Measurements from ENCODE around the gene GALNT18. TPM values are rescaled to one million over a fixed set of nuclear protein-coding genes. Genes with fewer than 3 reads are reported as not detected.

GALNT18 gene
- polyA plus RNA-seq, 1 donor, result 10.4 TPM

- DNase-seq, result no peak
These were observed 35.3 kb downstream of the GALNT18 start for GRCh38 chr11:11586465-11586864.

GRCh38 chr11:11584937-11585336 lies 36.9 kb downstream of the GALNT18 start:
- no peak for DNase-seq

GRCh38 chr11:11584530-11584810 lies 37.3 kb downstream of the GALNT18 start:
- no peak for DNase-seq

- DNase-seq, result no peak
These were observed 37.8 kb downstream of the GALNT18 start for GRCh38 chr11:11583801-11584529.

GRCh38 chr11:11582011-11582701 lies 39.6 kb downstream of the GALNT18 start:
- DNase-seq, result no peak

DNA sequence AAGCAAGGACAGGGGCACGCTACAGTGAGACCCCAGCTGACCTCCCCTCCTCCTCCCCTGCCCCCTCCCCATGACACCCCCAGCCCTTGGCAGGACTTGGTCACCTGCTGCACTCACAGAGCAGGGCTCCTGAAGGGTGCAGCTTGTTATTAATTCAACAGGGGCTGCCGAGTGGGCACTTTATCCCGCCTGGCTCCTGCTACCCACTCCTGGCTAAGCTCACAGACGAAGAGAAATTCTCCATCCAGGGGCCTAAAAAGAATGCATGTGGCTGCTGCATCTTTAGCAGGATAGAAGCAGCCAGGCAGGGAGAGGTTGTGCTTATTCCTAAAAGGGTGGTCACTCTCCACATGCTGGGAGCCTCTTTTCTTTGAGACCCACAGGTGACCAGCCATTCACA lies 40.3 kb downstream of the GALNT18 start:
- no peak for DNase-seq

GRCh38 chr11:11580841-11581411 lies 40.9 kb downstream of the GALNT18 start:
- no peak for DNase-seq

DNA sequence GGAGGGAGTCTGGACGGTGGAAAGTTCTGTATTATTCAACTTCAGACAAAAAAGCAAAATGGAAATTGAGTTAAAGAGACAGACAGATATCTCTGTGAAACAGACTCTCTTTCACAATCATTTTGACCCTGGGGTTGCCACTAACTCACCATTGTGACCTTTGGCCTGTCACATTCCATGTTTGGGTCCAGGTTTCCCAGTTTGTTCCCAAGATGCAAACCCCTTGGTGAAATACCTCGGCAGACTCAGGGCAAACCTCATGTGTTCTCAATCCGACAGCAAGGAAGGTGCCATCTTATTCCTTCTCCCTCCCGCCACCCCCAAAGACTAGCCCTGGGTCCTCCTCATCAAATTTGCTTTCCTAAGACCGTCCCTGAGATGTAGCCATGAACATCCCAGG lies 41.8 kb downstream of the GALNT18 start:
- no peak for DNase-seq

DNA sequence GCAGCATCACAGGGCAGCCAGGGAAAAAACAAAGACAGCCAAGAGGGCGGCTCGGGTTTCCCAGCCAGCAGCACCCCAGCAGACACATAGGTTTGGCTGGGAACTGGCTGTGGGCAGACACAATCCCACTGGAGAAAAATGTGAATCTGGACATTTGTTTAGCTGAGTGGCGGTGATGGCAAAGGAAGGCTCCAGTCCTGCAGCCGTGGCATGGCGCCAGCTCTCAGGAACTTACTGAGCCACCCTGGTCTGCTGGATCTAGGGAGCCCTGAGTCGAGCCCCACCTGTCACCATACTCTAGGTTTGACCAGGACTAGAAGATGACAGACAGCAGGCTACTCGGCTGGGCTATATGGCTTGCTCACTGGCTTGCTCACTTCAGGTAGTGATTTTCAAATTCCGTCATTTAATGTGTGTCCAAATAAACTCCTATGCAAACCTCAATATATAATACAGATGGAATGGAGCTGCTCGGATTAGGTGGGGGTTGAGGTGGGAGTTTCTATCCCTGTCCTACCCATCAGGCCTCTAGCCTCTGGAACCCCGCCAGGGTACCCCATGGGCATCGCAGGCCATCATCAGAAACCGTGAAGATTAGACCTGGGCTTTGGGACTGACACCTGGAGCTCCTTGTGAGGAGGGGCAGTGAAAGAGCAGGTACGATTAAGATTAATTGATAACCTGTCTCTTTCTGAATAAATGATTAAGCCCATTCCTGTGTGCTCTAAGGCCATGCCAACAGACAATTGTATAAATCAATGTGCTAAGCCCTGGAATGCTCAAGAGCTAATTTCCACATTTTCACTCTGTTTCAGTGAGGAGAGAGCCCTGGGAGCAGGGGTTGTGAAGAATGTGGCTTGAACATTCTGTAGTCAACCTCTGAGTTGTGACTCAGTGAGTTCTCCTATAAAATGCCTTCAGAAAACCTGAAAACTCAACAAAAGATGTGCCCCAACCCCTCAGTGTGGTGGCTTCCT lies 42.5 kb downstream of the GALNT18 start:
- no peak for DNase-seq

GRCh38 chr11:11577932-11578911 lies 43.6 kb downstream of the GALNT18 start:
- no peak for DNase-seq

- DNase-seq, result no peak
These were observed 44.5 kb downstream of the GALNT18 start for GRCh38 chr11:11577251-11577855.

DNA sequence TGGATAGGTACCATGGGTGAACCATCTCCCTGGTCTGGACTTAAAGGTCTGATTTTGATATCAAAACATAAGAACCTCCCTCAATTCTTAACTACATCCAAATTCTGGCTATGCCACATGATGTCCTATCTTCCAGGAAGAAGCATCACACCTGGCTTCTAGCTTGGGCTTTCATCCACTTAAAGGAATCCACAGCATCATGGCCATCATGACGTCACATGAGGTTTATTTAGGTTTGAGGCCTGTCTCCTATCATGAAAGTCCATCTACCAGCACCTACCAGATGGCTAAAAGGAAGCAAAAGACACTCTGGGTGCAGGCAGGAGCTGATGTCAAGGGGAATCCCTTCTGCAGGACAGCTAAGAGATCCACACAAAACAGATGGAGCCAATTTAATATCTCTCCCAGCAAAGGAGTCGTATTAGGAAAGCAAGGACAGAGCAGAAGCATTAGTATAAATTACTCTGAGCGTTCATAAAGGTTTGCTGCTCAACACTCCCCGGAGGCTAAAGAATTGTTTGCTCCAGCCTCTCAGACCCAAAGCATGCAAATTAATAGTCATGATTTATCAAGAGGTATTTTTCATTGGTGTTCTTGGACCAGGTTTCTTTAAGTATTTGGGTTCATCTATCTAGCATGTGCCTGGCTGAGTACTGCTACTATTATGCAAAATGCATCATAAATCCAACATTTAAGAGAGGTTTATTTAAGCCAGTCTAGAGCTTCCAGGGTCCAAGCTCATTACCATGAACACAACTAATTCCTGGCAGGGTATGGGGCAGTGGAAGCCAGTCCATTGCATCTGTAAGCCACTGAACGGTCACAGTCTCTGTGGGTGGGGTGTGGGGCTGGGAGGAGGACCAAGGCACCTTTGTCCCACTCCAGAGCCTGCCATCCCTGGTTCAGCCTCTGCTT lies 47.2 kb downstream of the GALNT18 start:
- DNase-seq, result no peak

DNA sequence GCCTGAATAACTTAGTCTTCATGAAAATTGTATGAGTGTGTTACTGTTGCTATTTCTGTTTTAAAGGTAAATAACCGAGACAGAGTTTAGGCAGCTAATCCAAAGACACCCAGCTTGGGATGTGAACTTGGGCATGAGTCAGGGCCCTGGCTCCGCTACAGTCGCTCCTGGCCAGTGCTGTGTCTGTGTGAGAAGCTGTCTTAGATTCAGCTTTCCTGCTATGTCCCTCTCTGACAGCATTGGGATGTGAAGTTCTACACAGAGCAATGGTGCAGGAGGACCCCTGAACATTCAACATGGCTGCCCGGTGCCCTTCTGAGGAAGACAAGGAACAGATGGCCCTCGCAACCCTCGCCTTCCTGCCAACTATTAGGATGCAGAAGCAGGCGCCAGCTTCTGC lies 49.4 kb downstream of the GALNT18 start:
- DNase-seq, result no peak

DNA sequence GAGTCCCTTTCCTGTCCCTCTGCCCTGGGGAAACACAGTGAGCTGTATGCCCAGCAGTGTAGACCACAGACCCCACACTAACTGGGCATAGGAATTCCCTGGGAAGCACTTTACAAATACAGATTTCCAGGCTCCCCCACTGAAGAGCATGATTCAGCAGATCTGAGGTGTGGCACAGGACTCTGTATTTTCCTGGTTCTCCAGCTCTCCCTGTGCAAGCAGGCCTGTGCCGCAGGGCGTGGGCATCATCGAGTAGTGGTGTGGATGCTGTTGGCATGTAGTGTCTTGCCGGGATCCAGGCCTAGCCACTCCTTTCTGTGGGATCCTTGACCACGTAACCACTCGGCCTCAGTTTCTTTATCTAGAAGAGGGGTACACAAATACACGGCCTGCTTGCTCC lies 49.9 kb downstream of the GALNT18 start:
- DNase-seq, result no peak

DNA sequence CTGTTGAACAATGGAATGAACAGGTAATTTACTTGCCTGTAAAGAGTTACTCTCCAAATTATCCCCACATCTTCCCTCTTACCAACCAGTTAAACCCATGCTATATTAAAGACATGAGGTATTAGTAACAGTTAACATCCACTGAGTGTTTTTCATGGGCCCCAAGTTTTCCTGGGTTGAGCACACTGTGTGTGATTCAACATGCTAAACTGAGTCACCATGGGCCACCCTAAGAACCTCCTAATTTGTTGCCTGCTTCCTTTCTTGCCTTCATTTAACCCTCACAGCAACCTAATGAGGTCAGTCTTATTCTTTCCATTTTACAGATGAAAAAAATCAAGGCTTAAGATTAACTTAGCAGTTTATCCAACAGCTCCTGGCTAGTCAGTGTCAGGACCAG lies 51.0 kb downstream of the GALNT18 start:
- DNase-seq, result no peak

GRCh38 chr11:11569936-11570491 lies 51.8 kb downstream of the GALNT18 start:
- peak; percentile 83 for DNase-seq

DNA sequence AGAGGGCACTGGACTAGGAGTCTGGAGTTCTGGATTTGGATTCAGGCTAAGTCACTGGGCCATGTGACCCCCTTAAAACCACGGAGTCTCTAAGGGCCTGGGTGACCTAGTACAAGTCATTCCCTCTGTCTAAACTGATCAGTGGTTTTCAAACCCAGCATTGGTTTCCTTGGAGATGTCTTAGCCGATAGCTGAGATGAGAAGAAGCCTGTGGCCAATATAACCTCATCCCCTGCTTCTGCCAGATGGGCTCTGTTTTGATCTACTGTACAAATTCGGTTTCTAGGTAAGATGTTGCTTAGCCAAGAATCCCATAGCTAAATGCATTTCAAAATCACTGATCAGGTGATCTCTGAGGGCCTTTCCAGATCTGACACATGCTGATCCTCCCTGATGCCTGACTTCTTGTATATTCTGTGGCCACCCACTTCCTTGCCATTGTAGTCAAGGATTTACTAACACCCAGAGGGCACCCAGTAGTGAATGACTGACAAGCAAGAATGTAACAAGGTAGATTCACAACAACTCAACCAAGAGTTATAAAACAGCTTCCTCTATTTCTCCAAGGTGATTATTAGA lies 53.1 kb downstream of the GALNT18 start:
- DNase-seq, result no peak

- DNase-seq, result no peak
These were observed 53.7 kb downstream of the GALNT18 start for GRCh38 chr11:11567936-11568650.

- no peak for DNase-seq
These were observed 56.2 kb downstream of the GALNT18 start for GRCh38 chr11:11565636-11566035.
